Esophagus squamous epithelium (tissue), 4 donors: ENCODE measurements around the gene ABCF1.

ENCODE experiments used
- CTCF ChIP-seq, 6 experiments: fragments of 450-650 bp in 4 of 6; fragments of 200-600 bp in 2 of 6; sonication (generic) in 2 of 6; IDR thresholded peaks; one replicate each; pipeline ENCODE4 v1.5.1; 2016 to 2019; ENCODE audit warnings: antibody characterized with exemption in 6 of 6, mild to moderate bottlenecking in 4 of 6, moderate library complexity in 4 of 6
- POLR2A ChIP-seq, 4 donors: fragments of 450-650 bp; IDR thresholded peaks; one replicate each; pipeline ENCODE4 v1.6.1; 2017; ENCODE audit warnings: antibody characterized with exemption in 4 of 4, mild to moderate bottlenecking in 4 of 4, moderate library complexity in 3 of 4

GRCh38 chr6:30578051-30578450 lies 6.8 kb downstream of the ABCF1 start:
- TF ChIP-seq CTCF (IDR thresholded peaks at IDR 0.05) (no peak), POLR2A (IDR thresholded peaks at IDR 0.05) (no peak)
